GM12801 (cell line): ENCODE measurements around the gene EIF5.

Source experiments
- TF ChIP-seq, protein P1 (sequence below): IDR thresholded peaks from one replicate; pipeline ENCODE4 v1.5.1; 2011; ENCODE audit warnings: control low read depth; ENCODE audit not compliant: insufficient read length; ENCODE audit errors: extremely low read depth

Gene EIF5

DNA sequence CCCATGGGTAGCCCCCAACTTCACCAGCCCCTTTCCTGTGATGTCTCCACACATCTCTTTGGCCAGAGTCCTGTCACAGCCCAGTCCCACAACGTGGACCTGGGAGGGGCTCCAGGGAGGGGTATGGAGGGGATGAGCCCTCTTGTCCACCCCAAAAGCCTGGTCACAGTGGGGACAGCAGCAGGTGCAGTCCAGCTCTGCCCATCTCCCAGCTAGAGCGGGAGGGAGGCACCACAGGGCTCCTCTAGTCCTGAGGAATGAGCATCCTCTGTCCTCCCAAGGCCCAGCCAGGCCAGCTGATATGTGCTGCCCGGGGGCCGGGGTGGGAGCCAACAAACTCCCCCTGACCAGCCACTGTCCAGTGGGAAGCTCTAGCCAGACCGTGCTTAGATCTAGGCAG, 43.5 kb upstream of the EIF5 start:
- TF ChIP-seq, protein P1, sequence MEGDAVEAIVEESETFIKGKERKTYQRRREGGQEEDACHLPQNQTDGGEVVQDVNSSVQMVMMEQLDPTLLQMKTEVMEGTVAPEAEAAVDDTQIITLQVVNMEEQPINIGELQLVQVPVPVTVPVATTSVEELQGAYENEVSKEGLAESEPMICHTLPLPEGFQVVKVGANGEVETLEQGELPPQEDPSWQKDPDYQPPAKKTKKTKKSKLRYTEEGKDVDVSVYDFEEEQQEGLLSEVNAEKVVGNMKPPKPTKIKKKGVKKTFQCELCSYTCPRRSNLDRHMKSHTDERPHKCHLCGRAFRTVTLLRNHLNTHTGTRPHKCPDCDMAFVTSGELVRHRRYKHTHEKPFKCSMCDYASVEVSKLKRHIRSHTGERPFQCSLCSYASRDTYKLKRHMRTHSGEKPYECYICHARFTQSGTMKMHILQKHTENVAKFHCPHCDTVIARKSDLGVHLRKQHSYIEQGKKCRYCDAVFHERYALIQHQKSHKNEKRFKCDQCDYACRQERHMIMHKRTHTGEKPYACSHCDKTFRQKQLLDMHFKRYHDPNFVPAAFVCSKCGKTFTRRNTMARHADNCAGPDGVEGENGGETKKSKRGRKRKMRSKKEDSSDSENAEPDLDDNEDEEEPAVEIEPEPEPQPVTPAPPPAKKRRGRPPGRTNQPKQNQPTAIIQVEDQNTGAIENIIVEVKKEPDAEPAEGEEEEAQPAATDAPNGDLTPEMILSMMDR, result no peak

DNA sequence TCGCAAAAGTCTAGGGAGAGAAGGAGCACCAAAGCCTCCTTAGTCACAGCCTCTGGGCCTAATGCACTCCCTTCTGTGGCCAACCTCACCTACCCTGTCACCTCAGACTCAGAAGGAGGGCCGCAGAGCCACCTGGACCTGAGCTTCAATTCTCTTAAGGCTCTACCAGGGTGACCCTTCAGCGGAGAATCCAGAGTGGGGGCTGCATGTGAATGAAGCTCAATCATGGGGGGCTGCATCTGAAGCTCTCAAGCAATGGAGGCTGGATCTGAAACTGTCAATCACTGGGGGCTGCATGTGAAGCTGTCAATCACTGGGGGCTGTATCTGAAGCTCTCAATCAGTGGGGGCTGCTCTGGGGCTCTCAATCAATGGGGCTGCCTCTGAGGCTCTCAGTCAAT, 43.1 kb upstream of the EIF5 start:
- TF ChIP-seq, protein P1, result no peak

DNA sequence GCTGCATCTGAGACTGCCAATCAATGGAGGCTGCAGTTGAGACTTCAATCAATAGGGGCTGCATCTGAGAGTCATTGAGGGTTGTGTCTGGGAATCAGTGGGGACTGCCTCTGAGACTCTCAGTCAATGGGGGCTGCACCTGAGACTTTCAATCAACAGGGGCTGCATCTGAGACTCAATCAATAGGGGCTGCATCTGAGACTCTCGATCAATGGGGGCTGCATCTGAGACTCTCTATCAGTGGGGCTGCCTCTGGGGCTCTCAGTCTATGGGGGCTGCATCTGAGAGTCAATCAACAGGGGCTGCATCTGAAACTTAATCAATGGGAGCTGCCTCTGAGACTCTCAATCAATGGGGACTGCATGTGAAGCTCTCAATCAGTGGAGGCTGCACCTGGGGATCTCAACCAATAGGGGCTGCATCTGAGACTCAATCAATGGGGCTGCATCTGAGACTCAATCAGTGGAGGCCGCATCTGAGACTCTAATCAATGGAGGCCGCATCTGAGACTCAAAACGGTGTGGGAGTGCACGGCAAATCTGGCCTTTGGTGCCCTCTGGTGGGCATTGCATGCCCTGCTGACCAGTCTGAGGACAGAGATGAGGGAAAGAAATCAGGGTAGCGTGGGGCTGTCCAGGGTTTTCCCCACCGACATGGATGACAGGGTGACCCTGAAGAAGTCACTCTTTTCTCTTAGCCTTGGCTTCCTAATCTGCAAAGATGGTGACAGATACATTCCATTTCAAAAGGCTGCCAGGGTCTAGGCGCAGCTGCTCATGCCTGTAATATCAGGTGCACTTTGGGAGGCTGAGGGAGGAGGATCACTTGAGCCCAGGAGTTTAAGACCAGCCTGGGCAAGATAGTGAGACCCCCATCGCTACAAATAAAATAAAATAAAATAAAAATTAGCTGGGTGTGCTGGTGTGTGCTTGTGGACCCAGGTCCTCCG, 41.3 kb upstream of the EIF5 start:
- TF ChIP-seq, protein P1, result peak; percentile 83

DNA sequence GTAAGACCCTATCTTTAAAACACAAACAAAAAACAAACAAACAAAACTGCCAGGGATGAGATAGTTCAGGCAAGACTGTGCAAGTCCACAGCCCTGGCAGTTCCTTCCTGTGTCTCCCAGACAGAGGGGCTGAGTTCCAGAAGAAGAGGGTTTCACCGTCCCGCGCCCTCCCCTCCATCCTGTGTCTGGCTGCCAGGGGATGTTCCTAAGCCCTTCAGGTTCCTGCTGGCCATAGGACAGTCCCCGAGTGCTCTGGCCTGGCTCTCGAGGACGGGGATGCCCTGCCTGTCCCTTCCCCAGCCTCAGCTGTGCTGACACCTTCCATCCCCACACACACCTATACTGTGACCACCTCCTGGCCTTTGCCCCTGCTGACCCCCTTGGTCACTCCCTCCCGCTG, 40.6 kb upstream of the EIF5 start:
- TF ChIP-seq, protein P1, result no peak

DNA sequence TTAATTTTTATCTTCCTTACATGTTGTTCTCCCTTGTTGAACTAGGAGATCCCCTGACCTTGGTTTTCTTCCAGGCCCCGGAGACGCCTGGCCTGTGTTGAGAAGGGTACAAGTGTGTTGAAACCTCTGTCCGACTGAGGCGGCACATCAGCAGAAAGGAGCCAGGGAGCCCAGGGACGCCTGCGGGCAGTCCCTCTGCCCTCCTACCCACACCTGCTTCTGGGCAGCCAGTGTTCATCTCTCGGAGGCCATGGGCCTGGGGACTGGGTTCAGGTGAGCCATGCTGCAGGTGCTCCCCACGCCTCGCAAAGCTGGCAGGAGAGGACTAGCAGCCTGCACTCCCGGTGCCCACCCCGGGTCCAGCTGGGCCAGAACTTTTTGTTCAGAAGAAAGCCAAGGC, 39.9 kb upstream of the EIF5 start:
- TF ChIP-seq, protein P1, result no peak

DNA sequence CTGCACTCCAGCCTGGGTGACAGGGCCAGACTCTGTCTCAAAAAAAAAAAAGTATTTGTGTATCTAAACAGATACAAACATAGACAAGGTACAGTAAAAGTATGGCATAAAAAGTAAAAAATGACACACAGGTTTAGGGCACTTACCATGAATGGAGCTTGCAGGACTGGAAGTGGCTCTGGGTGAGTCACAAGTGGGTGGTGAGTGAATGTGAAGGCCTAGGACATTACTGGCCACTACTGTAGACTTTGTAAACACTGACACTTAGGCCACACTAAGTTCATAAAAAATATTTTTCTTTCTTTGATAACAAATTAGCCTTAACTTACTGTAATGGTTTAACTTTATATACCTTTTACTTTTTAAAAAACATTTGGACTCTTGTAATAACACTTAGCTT, 38.0 kb upstream of the EIF5 start:
- TF ChIP-seq, protein P1, result no peak

DNA sequence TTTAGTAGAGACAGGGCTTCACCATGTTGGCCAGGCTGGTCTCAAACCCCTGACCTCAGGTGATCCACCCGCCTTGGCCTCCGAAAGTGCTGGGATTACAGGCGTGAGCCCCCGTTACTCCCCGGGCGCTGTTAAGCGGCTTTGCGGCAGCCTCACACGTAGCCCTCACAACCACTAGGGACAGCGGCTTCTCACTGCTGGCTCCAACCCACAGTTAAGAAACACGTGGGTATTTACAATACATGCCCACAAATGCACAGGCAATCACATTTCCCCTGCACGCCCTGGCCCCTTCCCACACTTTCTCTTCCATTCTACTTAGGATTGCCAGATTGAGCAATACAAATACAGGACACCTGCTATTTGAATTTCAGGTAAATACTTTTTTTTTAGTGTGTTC, 37.0 kb upstream of the EIF5 start:
- TF ChIP-seq, protein P1, result no peak
